GM18519 (cell line): ENCODE data around the gene AP3S1.
A peak's percentile ranks its signal among the peaks of the same experiment; 100 is the strongest.
"Not testable (repeated sequence)": the region's sequence is repeated elsewhere in the genome, so short reads cannot be mapped to it uniquely, and the experiment has no call there.

Experiments used
- ATAC-seq: cut with Tn5 transposase; IDR thresholded peaks from one replicate; pipeline ENCODE4 v1.9.1; 2021; ENCODE audit warnings: mild to moderate bottlenecking, moderate library complexity; ENCODE audit not compliant: unreplicated experiment, low FRiP score

Gene AP3S1

GRCh38 chr5:115820846-115821245, 20.9 kb upstream of the AP3S1 start:
- no peak for ATAC-seq

DNA sequence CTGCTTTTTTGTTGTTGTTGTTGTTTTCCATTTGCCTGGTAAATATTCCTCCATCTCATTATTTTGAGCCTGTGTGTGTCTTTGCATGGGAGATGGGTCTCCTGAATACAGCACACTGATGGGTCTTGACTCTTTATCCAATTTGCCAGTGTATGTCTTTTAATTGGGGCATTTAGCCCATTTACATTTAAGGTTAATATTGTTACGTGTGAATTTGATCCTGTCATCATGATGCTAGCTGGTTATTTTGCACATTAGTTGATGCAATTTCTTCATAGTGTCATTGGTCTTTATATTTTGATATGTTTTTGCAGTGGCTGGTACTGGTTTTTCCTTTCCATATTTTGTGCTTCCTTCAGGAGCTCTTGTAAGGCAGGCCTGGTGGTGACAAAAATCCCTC, 16.8 kb upstream of the AP3S1 start:
- ATAC-seq, result not testable (repeated sequence)

- no peak for ATAC-seq
These were observed 15.8 kb upstream of the AP3S1 start for GRCh38 chr5:115825948-115826347.

- ATAC-seq, result no peak
These were observed 11.8 kb upstream of the AP3S1 start for GRCh38 chr5:115829913-115830312.

DNA sequence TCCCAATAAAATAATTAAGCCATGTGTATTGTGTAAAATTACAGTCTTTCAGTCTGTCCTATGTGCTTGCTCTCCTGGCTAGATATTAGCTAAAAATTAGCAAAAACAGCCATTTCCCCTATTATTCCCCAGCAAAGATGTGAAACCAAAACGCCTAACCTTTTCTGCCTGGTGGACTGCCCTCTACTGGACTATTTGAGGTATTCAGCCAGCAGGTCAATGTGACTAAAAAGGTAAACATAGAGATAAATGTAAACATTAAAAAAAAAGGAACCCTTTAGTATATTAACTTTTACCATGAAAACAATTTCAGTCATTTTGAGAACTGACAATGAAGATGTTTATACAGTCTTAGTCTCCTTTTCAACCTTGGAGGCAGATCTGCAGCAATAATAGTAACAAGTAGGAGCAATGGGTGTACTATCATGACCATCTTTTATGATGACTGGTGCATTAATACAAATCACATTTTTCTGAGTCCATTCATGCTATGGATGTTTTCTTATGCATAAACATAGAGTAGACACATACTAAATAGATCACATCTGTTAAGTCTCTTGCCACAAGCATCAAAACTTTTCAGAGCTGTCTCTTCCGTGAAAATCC, 10.5 kb upstream of the AP3S1 start:
- peak; percentile 71 for ATAC-seq

DNA sequence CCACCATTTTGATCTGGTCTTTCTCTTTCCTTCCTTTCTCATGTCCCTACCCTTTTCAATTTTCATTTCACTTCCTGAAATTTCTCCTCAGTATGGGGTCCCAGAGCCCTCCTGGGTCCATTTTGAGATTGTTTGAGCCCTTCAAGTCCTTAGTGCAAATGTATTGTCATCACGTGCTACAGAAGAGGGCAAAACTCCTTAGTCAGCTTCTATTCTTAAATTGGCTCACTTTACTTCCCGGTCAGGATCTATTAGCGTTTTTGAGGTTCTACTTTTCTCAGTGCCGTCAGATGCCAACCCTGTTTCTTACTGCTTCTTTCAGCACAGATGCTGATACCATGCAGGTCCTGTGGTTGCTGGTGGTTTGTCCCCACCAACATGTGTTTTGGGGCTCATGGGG, 6.3 kb upstream of the AP3S1 start:
- no peak for ATAC-seq

GRCh38 chr5:115838885-115839518, 2.7 kb upstream of the AP3S1 start:
- ATAC-seq, result no peak

DNA sequence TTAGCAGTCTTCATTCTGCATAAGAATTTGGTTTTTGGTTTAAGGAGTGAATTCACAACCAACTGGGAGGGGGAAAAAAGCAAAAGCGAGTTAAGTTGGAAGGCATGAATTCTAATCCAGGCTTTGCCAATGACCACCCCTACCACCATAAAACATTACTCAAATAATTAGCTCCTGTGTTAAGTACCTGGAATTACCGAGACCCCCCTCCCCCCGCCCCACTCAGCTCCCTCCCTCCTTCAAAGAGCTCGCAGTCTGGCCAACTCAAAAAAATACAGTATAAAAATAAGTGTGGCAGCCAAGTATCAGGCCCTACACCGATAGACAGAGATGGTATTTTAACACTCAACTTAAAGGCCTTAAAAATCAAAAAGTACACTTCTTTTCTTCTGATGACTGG, 862 bp upstream of the AP3S1 start:
- ATAC-seq, result no peak

DNA sequence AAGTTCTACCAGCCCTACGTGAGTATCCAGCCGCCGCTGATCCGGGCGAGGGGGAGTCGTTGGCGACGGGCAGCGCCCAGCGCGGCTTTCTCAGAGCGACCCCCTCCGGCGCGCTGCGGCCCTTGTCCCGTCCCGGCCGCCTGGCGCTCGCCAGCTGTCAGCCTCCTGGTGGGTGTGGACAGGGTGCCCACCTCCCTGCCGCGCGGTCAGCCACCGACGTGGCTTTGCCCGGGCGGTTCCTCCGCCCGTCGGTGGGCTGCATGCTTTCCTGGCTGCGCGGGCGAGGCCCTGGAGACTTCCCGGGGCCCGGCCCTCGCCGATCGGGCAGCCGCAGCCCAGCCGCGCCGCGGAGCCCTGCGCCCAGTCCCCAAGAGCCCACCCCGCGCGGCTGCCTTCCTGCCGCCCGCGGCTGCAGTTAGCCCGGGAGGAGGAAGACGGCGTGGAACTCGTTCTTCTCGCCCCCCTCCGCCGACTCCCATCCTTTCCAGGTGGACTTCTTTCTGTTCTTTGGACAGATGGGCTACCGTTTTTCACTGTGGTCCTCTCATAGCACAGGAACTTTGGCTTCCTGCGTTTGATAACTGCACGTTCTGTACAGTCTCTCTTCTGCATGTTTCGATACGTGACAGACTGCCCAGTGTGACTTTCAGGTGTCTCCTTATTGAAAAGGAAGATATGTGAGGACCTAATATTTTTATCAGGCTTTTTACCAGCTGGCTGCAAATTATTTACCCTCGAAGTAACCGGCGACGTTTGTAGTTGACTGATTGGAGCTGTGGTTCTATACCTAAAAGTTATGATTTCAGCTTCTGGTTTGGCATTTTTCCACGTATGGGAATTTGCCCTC, 577 bp downstream of the AP3S1 start:
- ATAC-seq, result peak; percentile 17

DNA sequence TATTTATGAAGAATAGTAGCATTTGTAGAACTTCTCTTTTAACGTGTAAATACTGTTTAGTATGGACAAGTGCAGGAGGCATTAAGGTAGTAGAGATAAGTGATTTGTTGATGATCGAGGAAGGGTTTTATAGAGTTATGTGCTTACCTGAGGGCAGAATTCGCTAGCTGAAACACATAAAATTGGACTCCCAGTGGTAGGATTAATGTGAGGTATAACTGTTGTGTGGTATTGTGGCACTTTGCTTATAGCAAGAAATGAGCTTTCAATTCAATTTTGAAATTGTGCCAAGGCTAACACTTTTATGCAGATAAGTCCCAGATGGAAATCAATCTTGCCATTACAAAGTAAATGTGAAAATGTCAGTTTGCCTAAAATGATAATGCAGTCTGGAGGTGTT, 1.2 kb downstream of the AP3S1 start:
- ATAC-seq, result no peak

DNA sequence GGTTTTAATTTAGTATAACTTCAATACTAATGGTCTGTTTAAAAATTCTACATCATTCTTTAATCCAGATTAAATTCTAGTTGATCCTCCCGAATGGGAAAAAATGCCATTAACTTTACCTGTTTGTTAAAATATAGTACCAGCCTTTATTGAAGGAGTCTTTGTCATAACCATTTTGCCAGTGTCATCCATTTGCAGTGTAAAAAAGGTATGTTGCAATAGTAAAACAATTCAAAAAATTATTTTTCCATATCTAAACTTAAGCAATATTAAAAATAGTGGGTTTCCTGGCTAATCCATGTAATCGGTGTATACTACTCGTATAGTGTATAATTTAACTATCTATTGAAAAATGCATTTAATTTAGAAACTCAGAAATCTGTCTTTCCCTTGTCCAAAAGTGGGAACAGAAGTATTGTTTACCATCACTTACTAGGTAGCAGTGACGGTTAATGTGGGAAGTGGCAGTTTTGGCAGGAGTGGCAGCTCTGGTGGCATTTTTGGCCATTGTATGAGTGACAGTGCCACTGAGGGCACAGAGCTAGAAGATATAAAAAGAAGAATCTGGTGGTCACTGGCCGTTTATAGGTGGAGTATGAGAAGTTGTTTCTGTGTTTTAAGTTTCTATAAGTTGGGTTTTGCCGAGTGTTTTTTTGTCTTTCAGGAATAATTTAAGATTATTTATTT, 1.9 kb downstream of the AP3S1 start:
- no peak for ATAC-seq

- no peak for ATAC-seq
These were observed 2.6 kb downstream of the AP3S1 start for GRCh38 chr5:115844321-115844817.

DNA sequence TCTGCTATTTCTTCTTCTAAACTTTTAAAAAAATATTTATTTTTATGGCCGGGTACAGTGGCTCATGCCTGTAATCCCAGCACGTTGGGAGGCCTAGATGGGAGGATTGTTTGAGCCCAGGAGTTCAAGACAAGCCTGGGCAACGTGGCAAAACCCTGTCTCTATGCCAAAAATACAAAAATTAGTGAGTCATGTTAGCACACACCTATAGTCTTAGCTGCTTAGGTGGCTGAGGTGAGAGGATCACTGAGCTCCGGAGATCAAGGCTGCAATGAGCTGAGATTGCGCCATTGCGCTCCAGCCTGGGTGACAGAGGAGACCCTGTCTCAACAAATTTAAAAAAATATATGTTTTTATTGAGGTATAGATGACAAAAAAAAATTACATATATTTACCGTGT, 5.6 kb downstream of the AP3S1 start:
- no peak for ATAC-seq

GRCh38 chr5:115849258-115849798, 7.6 kb downstream of the AP3S1 start:
- ATAC-seq, result no peak

GRCh38 chr5:115850744-115851416, 9.1 kb downstream of the AP3S1 start:
- no peak for ATAC-seq

GRCh38 chr5:115854139-115854538, 12.4 kb downstream of the AP3S1 start:
- ATAC-seq, result no peak

DNA sequence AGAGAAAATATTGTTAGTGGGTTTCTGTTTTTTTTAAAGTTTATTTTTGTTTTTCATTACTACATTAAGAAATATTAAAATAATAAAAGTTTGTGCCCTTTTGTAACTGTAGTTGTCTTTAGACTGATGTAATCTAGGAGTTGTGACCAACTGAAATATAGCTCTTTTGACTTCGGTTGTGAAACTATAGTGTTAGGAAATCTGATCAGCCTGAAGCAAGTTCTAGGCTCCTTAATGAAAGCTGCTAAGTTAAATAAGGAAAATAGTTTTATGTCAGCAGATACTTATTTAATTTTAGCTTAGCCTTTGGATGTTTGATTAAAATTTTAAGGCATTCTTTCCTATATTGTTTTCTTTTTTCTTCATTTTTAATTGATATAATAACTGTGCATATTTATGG, 14.2 kb downstream of the AP3S1 start:
- no peak for ATAC-seq

DNA sequence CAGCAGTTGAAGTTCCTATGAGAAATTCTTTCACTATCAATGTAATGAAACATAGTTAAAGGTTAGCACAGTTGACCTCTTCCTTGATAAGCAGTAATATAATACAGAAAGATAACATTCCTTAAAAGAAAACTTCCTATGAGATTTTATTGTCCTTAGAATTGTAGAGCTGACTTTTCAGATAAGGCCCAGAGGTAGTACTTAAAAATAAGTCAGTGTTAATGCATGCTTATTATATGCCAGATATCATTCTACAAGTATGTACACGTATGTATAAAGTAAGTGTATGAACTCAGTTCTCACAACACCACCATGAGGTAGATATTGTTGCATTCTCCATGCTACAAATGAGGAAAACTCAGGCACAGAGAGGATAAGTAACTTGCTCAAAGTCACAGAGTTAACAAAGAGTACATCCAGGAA, 15.3 kb downstream of the AP3S1 start:
- ATAC-seq, result no peak

DNA sequence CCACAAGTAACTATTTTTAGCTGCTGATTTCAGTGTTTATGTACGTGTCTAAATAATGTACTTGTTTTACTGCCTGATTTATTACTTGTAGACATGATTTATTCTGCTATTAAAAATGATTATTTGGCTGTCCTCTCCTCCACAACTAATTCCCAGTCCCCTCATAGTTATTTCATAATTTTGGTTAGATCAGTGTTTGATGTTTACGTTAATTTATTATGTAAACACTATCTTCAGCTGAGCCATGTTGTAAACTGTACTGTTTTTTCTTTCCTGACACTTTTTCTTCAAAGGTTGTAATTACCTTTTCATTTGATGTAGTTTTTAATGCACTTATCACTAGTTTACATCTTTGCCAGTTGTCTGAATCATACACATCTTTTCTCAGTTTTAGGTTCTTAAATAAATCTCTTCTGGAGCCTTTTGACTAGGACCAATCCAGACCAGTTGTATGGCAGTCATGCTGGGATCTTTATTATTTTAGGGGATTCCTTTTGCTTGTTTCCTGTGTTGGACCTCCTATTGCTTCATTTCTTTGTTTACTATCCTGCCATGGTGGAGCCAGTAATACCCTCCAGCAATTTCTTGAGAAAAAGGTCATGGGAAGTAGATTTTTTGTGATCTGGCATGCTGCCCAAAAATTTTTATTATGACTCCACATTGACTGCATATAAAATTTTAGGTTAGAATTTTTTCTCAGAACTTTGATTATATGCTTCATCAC, 16.1 kb downstream of the AP3S1 start:
- ATAC-seq, result no peak
